Measurements from ENCODE around the gene VPS37B.

- no peak for TF ChIP-seq EZH2 (IDR thresholded peaks at IDR 0.05; ENCODE audit: borderline replicate concordance, low read length)
- TF ChIP-seq, protein P1, sequence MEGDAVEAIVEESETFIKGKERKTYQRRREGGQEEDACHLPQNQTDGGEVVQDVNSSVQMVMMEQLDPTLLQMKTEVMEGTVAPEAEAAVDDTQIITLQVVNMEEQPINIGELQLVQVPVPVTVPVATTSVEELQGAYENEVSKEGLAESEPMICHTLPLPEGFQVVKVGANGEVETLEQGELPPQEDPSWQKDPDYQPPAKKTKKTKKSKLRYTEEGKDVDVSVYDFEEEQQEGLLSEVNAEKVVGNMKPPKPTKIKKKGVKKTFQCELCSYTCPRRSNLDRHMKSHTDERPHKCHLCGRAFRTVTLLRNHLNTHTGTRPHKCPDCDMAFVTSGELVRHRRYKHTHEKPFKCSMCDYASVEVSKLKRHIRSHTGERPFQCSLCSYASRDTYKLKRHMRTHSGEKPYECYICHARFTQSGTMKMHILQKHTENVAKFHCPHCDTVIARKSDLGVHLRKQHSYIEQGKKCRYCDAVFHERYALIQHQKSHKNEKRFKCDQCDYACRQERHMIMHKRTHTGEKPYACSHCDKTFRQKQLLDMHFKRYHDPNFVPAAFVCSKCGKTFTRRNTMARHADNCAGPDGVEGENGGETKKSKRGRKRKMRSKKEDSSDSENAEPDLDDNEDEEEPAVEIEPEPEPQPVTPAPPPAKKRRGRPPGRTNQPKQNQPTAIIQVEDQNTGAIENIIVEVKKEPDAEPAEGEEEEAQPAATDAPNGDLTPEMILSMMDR (IDR thresholded peaks at IDR 0.05; ENCODE audit: low read length), result no peak
Measured at GRCh38 chr12:122939125-122939524, 43.2 kb upstream of the VPS37B start.
